GM18951 (cell line): ENCODE measurements around the gene MEIS2.

Source experiments
- POLR2A ChIP-seq: IDR thresholded peaks from 4 replicates; pipeline ENCODE4 v1.6.1; 2011; ENCODE audit warnings: mild to moderate bottlenecking; ENCODE audit not compliant: insufficient read length, insufficient read depth; ENCODE audit errors: extremely low read depth
- in situ Hi-C: fragments of 300-500 bp; cut with MboI; formaldehyde crosslinking; loops from one replicate; pipeline ENCODE4 v1.12.0; 2022; ENCODE audit warnings: low sequenced_read_pairs, mixed read lengths, inconsistent platforms; ENCODE audit not compliant: unreplicated experiment

MEIS2 gene

DNA sequence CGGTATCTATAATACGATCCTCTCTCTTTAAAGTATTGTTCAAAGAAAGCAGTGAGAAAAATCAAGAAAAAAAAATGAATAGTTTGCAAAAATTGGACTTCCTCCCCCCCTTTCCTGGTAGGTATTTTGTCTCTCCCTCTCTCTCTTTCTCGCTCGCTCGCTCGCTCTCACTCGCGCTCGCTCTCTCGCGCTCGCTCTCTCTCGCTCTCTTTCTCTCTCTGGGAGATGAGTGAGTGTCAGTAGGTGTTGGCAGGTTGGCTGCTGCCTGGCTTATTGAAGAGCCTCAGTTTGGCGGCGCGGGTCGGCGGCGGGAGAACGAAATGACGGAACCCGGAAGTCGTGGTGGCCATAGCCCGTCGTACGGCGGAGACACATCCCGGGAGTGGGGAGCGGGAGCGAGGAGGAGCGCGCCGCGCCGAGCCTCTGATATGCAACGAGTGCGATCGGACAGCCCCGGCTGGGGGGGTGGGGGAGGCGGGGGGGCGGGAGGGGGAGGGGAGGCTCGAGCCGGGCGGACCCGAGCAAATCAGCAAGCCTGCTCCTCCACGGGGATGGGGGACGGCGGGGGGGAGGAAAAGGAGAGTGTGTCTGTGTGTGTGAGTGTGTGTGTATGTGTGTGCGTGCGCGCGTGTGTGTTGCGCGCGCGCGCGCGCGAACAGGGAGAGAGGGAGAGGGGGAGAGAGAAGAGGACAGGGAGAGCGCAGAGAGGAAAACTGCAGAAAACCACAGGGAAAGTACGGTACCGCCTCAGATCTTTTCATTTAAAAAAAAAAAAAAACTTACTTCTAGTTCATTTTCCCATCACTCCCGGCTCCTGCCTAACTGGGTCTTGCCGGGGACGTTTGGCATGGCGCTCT, at the start of gene MEIS2:
TSS of gene MEIS2 (minus strand) at position 441 of the 857 bp plus-strand sequence. CDS start 1,083 bp downstream, outside the sequence.
- in situ Hi-C loops, result loop anchor here (10.0 to 25.0 kb wide), 2 partner anchors 216 to 588 kb away; no protein-coding TSS in a partner anchor
- peak; percentile 52 for TF ChIP-seq POLR2A

DNA sequence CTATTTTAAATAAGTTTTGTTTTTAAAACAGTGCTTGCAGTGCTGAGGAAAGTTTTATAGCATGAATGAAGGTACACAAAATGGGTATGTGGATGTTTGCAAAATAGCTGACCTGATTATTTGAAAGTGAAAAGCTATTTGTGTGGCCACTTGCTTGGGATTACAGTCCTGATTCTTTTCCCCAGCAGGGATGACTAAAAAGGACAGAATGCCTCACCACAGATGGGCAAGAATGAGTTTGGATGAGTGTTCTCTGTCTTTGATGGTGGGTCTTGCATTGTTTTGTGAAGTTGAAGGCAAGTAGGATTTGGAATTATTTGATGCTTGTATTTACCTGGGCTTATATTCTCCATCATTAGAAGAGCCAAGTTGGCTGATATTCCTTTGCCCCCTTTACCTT, 48.8 kb upstream of the MEIS2 start:
- TF ChIP-seq POLR2A, result no peak
- in situ Hi-C loops, result no loop called here

GRCh38 chr15:37148714-37149113, 48.4 kb upstream of the MEIS2 start:
- in situ Hi-C loops, result no loop called here
- no peak for TF ChIP-seq POLR2A

DNA sequence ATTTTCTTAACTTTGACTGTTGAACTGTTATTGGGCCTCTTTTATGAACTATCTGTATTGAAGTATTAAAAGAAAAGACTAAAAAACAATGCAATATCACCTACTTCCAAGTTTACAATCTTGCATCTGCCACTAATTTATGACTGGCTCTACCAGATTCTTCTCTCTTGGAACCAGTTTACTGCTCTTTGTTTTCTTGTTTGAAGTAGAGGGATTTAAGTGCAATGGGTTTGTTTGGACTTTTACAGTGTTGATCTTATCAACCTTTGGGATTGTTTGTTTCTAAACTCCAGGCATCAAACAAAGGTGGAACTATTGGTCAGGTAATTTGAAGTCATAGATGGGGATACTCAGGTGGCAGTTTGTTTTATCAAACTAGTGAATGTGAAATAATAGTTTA, 43.0 kb upstream of the MEIS2 start:
- in situ Hi-C loops, result no loop called here
- TF ChIP-seq POLR2A, result no peak

GRCh38 chr15:37142371-37142770, 42.0 kb upstream of the MEIS2 start:
- in situ Hi-C loops, result no loop called here
- no peak for TF ChIP-seq POLR2A

- in situ Hi-C loops, result no loop called here
Measured at GRCh38 chr15:37140531-37141058, 40.2 kb upstream of the MEIS2 start.

DNA sequence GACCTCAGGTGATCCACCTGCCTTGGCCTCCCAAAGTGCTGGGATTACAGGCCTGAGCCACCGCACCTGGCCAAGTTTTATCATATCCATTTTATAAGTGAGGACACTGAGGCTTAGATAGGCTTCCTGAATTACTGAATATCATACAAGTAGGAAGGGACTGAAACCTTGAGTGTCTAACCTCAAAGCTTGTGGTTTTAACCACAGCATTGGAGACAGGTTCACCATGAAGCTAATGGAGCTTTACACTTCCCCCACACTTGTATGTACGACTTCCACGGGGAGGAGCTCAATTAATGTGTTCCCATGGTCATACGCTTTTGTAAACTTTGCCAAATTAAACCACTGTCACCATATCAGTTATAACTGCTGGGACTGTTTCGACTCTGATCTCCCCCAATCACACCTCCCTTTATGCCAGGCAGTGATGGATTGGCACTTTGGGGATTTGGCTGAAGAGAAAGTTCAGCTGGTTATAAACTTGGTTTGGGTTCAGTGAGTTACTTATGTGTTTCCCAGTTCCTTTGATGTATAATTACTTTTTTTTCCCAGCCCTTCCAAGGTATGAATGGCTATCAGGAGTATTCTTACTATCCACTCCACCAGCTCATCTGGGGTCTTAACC, 38.4 kb upstream of the MEIS2 start:
- in situ Hi-C loops, result no loop called here
- TF ChIP-seq POLR2A, result no peak

More at GRCh38 chr15:37140531-37141058, 40.2 kb upstream of the MEIS2 start:
- no peak for TF ChIP-seq POLR2A

- in situ Hi-C loops, result no loop called here
- no peak for TF ChIP-seq POLR2A
Measured at GRCh38 chr15:37137221-37137620, 36.9 kb upstream of the MEIS2 start.

DNA sequence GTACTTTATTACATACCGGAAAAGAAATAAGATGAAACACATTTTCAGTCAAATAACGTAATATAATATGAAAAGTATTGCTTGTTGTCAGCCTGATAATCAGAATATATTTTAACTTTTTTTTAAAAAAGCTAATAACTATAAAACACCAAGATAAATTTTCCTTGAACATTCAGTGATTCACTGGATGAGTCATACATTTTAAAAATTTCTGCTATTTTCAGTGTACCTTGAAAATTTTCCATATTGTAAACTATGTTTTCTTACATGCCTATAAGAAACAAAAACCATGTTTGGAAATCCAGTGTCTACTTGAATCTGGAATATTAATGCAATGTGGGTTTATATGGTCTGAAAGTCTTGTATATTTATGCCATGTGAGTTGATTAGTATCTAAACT, 36.3 kb upstream of the MEIS2 start:
- in situ Hi-C loops, result no loop called here
- TF ChIP-seq POLR2A, result no peak

DNA sequence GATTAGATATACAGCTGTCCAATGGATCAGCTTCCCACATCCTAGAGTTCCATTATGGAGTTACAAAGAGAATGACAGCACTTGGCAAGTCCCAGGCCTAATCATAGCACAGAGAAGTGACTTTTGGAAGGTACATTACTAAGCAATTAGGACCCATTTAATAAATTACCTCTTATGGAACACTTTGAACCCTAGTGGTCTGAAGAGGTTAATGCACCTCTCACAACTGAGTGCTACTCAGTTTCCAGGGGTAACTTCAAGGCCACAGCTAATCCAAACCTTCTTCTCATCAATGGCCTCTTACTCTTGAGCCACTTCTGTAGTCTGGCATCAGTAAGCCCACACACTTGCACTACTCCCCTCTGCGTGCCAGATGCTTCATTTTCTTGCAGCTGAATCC, 34.9 kb upstream of the MEIS2 start:
- in situ Hi-C loops, result no loop called here
- no peak for TF ChIP-seq POLR2A

- in situ Hi-C loops, result no loop called here
- no peak for TF ChIP-seq POLR2A
Measured at GRCh38 chr15:37134699-37135131, 34.4 kb upstream of the MEIS2 start.

- no peak for TF ChIP-seq POLR2A
- in situ Hi-C loops, result no loop called here
Measured at GRCh38 chr15:37134244-37134643, 33.9 kb upstream of the MEIS2 start.

- in situ Hi-C loops, result no loop called here
- TF ChIP-seq POLR2A, result no peak
Measured at GRCh38 chr15:37133602-37134001, 33.3 kb upstream of the MEIS2 start.
